Peyer's patch (tissue), 4 donors: Measurements from ENCODE around the gene SLC7A4. TPM values are rescaled to one million over a fixed set of nuclear protein-coding genes. Genes with fewer than 3 reads are reported as not detected.
"Not testable (repeated sequence)": the region's sequence is repeated elsewhere in the genome, so short reads cannot be mapped to it uniquely, and the experiment has no call there.

Experiments used
- DNase-seq, 3 donors: peaks; one replicate each; pipeline ENCODE4 v3.0.0-alpha.2; 2017 to 2019
- H3K27ac ChIP-seq, 4 donors: fragments of 200-600 bp; sonication (generic); one replicate each; pipeline ENCODE4 v1.5.1; 2016 to 2019
- H3K27me3 ChIP-seq, 2 donors: fragments of 200-600 bp; sonication (generic); one replicate each; pipeline ENCODE4 v1.5.1; 2019
- H3K36me3 ChIP-seq, 3 donors: fragments of 200-600 bp; sonication (generic); one replicate each; pipeline ENCODE4 v1.5.1; 2016 to 2019
- H3K4me1 ChIP-seq, 4 donors: fragments of 200-600 bp; sonication (generic); one replicate each; pipeline ENCODE4 v1.5.1; 2016 to 2019
- H3K4me3 ChIP-seq, 4 donors: fragments of 200-600 bp; sonication (generic); 1 replicate in 3 of 4; 2 replicates in 1 of 4; pipeline ENCODE4 v1.5.1; 2016 to 2019; ENCODE audit warnings: mild to moderate bottlenecking in 1 of 4
- H3K9me3 ChIP-seq, 4 donors: fragments of 200-600 bp; sonication (generic); one replicate each; pipeline ENCODE4 v1.5.1; 2016 to 2019; ENCODE audit warnings: mild to moderate bottlenecking in 1 of 4
- CTCF ChIP-seq, 6 experiments: fragments of 450-650 bp in 4 of 6; fragments of 200-600 bp in 2 of 6; sonication (generic) in 1 of 6; IDR thresholded peaks; one replicate each; pipeline ENCODE4 v1.5.1; 2017 to 2019; ENCODE audit warnings: antibody characterized with exemption in 6 of 6, mild to moderate bottlenecking in 3 of 6, moderate library complexity in 1 of 6
- POLR2A ChIP-seq, 2 donors: fragments of 450-650 bp; IDR thresholded peaks; one replicate each; pipeline ENCODE4 v1.5.1; 2017; ENCODE audit warnings: antibody characterized with exemption in 2 of 2, mild to moderate bottlenecking in 2 of 2, moderate library complexity in 2 of 2
- total RNA-seq, 4 donors: library from RNA; depleted of rRNA; stranded (reverse); fragments of >200 nt; gene quantifications; one replicate each; pipeline ENCODE4 v1.1.0, GENCODE V29; 2016

Gene SLC7A4
- total RNA-seq, 4 donors from 2014 or later, result 0.40 to 3.7 (median 2.2) TPM

DNA sequence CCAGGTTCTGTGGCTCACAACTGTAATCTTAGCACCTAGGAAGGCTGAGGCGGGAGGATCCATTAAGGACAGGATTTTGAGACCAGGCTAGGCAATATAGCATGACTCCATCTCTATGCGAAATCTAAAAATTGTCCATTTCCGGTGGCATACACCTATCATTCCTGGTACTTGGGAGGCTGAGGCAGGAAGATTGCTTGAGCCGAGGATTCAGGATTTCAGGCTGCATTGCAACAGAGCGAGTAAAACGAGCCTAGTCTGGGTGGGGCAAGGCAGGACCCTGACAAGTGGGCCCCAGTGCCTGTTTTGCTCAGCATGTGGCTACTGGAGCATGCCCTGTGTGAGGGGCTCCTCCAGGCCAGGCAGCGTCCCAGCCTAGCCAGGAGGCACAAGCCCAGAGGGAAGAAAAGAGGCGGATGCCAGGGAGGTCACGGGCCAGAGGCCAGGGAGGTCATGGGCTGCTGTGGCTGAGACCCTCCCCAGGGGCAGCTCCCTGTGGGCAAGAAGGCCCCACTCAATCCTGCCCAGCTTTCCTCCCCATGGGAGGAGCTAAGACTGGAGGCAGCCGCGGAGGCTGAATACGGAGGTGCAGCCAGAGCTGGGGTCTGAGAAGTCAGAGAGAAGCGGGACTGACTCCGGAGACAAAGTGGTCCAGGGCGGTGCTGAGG lies 21.8 kb upstream of the SLC7A4 start:
- Histone ChIP-seq H3K36me3 (no peaks in the 10 kb centered on the region), H3K27me3 (no peaks in the 10 kb centered on the region)
- no peak for DNase-seq

DNA sequence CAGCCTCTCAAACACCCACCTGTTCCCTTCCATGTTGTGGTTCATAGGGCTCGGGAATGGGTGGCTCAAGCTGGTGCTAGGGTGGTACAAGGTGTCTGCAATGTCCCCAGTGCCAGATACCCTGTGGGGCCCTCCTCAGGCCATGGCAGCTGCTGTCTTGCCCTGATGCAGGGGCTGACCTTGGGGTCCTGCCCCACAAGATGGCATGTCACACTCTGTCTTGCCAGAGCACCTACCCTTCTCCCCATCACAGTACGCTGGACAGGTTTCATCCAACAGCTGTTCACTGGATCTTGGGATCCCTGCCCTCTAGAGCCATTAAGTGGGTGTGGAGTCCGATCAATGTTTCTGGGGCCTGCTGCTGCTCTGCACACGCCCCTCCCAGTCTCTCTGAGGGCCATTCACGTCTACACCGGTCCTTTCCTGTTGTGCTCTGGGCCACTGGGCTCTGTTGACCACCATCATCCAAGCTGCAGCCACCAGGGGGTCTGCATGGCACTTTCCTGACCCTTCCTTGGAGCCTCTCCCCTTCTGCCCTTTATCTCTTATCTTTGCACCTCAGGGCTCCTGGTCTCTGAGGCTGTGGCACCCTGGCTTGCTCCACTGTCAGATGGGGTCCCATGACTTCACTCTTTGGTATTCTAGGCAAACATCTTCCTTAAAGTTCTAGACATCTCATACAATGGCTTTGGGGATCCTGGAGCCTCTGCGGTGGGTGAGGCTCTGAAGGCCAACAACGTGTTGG lies 20.5 kb upstream of the SLC7A4 start:
- no peaks in the 10 kb centered on the region for H3K9me3 ChIP-seq
- DNase-seq, result no peak
- no peaks in the 10 kb centered on the region for H3K4me1 ChIP-seq
- H3K27ac ChIP-seq, result no peak overlapping the region
- no peaks in the 10 kb centered on the region for H3K27me3 ChIP-seq
- no peak for TF ChIP-seq CTCF (IDR thresholded peaks at IDR 0.05)
- no peak for TF ChIP-seq POLR2A (IDR thresholded peaks at IDR 0.05)
- no peaks in the 10 kb centered on the region for H3K36me3 ChIP-seq
- H3K4me3 ChIP-seq, result no peak overlapping the region

More for the DNA sequence above, 21.8 kb upstream of the SLC7A4 start:
- H3K9me3 ChIP-seq, result no peaks in the 10 kb centered on the region
- H3K27ac ChIP-seq, result no peak overlapping the region
- TF ChIP-seq POLR2A (IDR thresholded peaks at IDR 0.05), result no peak
- TF ChIP-seq CTCF (IDR thresholded peaks at IDR 0.05), result no peak
- H3K4me3 ChIP-seq, result no peak overlapping the region
- no peaks in the 10 kb centered on the region for H3K4me1 ChIP-seq

DNA sequence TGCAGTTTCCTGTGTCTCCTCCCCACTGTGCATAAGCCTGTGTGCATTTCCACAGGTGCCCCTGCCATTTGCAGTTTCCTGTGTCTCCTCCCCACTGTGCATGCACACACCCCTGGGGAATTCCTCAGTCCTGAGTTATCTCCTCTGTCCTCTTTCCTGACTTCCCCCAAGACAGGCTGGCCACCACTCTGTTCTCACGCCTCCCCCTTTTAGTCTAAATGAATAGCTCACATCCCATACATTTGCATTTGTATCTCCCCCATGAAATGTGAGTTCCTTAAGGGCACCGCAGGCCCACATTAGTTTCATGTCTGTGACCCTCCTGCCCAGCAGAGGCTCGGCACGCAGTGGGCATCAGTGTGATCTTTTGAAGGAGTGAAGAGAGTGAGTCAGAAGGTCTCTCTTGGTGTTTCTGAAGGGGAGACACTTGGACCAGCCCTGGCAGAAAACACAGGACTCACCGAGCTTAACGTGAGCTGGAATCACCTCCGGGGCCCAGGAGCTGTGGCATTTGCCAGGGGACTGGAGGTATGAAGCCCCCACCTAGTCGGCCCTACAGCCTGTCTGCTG lies 19.6 kb upstream of the SLC7A4 start:
- Histone ChIP-seq H3K4me1 (no peaks in the 10 kb centered on the region), H3K9me3 (no peaks in the 10 kb centered on the region)

DNA sequence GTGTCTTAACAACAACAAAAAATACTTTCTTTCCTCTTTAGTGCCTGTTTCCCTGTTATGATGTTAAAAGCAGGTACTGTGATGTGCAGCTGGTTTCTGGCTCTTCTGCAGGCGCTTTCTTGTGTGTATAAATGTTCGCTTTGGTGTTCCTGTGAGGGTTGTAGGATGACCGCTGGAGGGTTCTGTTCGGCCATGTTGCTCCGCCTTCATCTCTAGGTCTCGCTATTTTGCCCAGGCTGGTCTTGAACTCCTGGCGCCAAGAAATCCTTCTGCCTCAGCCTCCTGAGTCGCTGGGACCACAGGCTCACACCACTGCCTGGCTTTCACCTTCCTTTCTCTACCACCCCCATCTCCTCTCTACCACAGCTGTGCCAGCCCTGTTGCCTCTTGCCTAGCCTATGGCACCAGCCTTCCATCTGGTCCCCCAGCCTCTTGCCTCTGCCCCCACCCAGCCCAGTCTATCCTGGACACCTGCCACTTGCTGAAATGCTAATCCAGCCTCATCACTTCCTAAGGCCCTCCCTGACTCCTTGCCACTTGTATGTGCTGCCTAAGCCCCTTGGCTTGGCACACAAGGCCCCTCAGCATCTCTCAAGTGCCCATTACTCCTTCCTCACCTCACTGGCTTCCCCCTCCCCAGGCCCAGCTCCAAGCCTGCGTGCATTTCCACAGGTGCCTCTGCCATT lies 18.9 kb upstream of the SLC7A4 start:
- no peak for TF ChIP-seq POLR2A (IDR thresholded peaks at IDR 0.05)
- H3K4me3 ChIP-seq, result no peak overlapping the region
- no peaks in the 10 kb centered on the region for H3K4me1 ChIP-seq
- H3K36me3 ChIP-seq, result no peaks in the 10 kb centered on the region
- H3K27ac ChIP-seq, result no peak overlapping the region
- H3K9me3 ChIP-seq, result no peaks in the 10 kb centered on the region
- no peaks in the 10 kb centered on the region for H3K27me3 ChIP-seq
- DNase-seq, result no peak

More for the DNA sequence above, 19.6 kb upstream of the SLC7A4 start:
- H3K4me3 ChIP-seq, result no peak overlapping the region
- no peaks in the 10 kb centered on the region for H3K27me3 ChIP-seq
- DNase-seq, result no peak
- H3K36me3 ChIP-seq, result no peaks in the 10 kb centered on the region
- H3K27ac ChIP-seq, result no peak overlapping the region
- no peak for TF ChIP-seq CTCF (IDR thresholded peaks at IDR 0.05)
- no peak for TF ChIP-seq POLR2A (IDR thresholded peaks at IDR 0.05)

DNA sequence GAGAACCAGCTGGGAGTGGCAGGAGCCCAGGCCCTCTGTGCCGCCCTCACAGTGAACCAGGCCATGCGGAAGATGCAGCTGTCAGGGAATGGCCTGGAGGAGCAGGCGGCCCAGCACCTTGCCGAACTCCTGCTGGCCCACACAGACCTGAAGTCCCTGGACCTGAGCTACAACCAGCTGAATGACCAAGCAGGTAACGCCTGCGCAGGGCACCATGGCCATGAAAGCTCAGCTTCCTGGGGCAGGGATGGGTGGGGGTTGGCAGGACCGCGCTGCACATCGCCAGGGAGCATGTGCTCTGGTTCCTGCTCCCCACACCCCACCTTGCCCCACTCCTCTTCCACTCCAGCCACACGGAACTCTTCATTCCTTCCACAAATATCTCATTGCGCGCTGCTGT lies 16.6 kb upstream of the SLC7A4 start:
- not testable (repeated sequence) for H3K9me3 ChIP-seq, H3K27ac ChIP-seq, H3K4me3 ChIP-seq, H3K36me3 ChIP-seq, DNase-seq, H3K27me3 ChIP-seq
- peaks cover 0 to 16% (median 10%) of the 10 kb centered on the region in 4 donors for H3K4me1 ChIP-seq

DNA sequence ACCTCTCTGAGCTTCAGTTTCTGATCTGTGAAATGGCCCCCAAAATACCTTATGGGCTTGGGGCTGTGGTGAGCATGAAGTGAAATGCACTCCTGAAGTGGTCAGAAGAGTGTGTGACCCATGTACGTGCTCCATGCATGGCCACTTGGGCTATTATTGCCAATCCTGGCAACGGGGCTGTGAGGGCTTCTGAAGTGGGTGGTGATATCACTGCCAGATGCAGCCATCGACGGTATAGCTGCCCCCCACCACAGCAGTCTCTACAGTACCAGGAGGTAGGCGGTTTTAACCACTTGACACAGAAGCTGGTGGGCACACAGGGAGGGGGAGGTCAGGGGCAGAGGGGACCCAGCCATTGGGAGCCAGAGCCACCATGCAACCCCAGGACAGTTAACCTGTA lies 16.1 kb upstream of the SLC7A4 start:
- H3K27ac ChIP-seq, H3K36me3 ChIP-seq, H3K27me3 ChIP-seq, H3K9me3 ChIP-seq, DNase-seq, H3K4me3 ChIP-seq: not testable (repeated sequence)
- H3K4me1 ChIP-seq, result peaks cover 0 to 21% (median 10%) of the 10 kb centered on the region in 4 donors

DNA sequence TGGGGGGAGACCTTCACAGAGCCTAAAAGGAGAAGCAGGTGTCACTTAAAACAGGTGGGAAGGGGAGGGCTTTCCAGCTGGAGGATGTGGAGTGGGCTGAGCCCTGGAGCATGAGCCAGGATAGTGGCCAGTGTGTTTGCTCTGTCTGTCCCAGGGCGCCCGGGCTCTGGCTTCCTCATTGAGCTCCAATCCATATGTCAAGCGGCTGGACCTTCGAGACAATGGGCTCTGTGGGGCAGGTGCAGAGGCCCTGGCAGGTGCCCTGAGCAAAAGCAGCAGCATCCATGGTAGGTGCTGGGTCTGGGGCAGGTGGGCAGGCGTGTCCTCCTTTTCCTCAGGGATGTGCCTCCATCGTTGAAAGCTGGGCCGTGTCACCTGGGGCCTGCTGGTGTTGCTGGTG lies 15.4 kb upstream of the SLC7A4 start:
- no peak overlapping the region for H3K27ac ChIP-seq
- DNase-seq, result no peak
- H3K27me3 ChIP-seq, result no peaks in the 10 kb centered on the region
- peaks cover 0 to 26% (median 10%) of the 10 kb centered on the region in 4 donors for H3K4me1 ChIP-seq
- no peaks in the 10 kb centered on the region for H3K36me3 ChIP-seq
- H3K4me3 ChIP-seq, result no peak overlapping the region
- no peak for TF ChIP-seq POLR2A (IDR thresholded peaks at IDR 0.05)
- no peaks in the 10 kb centered on the region for H3K9me3 ChIP-seq
